K562 (cell line): ENCODE data around the gene LRFN4.

ENCODE experiments used
- ELF4 ChIP-seq: fragments of 450-650 bp; formaldehyde crosslinking; IDR thresholded peaks from 2 replicates; pipeline ENCODE4 v1.4.0; 2022; ENCODE audit warnings: missing genetic modification characterization
- JUNB ChIP-seq: fragments of 450-650 bp; formaldehyde crosslinking; conservative IDR thresholded peaks from 2 replicates; pipeline ENCODE4 v1.4.0; 2020; ENCODE audit warnings: mild to moderate bottlenecking

- TF ChIP-seq JUNB (CRISPR knock-in tag) (no peak), ELF4 (CRISPR knock-in tag) (no peak)
These were observed at the start of gene LRFN4 for GRCh38 chr11:66856496-66857233.
